RPMI8226 (cell line): ENCODE measurements around the gene CDC14B.
"Not testable (repeated sequence)": the region's sequence is repeated elsewhere in the genome, so short reads cannot be mapped to it uniquely, and the experiment has no call there.

Experiments used
- DNase-seq: peaks from one replicate; pipeline ENCODE4 v3.0.0-alpha.2; 2015

CDC14B gene

DNA sequence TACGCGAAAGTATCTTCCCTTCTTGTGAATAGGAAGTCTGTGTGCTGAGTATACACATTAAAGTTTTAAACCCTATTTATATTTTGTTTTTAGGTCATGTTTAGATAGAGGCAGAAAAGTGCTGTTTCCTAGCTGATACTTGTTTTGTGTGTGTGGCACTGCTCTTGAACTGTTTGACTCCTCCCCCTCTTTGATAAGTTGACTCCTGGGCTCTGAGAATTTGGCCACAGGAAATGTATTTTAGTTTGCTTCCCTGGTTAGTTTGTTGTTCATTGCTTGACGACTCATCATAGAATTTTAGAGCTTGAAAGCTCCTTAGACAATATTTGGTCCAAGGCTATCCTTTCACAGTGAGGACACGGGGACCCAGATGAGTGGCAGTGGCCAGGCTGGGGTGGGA, 2.0 kb upstream of the CDC14B start:
- no peak for DNase-seq

DNA sequence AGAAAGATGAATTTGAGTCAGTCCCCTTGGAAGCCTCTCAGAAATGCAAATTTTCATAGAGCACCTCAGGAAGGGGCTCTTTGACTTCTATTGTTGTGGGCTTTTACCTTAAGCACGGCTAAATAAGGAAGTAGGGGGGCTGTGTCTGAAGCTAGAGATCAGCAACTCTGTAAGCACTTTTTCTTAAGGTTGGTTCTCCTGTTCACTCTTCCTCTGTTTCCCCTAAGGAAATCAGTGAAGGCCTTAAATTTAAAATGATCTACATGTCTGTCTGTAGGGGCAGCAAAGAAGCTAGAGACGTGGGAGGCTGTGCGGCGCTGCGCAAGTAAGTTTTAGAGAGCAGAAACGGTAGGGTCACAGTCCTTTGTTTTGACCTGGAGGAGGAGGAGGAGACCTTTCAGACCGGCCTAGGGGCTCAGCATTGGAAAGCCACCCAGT, 1.2 kb upstream of the CDC14B start:
- no peak for DNase-seq

DNA sequence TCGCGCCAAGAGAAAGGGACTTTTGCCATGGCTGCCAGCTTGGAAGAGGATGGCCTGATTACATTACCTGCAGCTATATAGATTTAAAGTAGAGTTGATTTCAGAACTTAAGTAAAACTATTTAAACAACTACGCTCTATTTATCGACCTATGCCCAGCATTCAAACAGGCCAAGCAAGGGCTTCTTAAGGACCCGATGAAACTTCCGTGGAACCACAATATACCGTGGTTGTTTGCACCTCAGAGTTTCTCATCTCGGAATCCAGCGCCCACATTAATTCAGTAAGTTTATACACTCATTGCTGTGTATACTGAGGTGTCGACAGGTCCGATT, 505 bp upstream of the CDC14B start:
- DNase-seq, result no peak

DNA sequence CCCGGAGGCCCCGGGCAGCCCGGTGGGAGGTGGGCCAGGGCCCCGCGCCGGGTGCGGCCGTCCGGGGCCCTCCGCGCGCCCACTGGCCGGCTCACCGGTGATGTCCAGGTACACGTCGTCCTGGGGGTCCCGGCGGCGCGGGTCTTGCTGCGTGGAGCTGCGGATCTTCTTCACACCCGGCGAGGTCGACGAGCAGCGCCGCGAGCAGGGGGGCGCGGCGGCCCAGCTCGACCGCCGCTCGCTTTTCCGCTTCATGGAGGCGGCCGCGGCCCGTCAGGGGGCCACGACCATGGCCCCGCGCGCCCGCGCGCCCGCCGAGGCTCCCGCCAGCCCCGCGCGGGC, 548 bp downstream of the CDC14B start:
- DNase-seq, result no peak

DNA sequence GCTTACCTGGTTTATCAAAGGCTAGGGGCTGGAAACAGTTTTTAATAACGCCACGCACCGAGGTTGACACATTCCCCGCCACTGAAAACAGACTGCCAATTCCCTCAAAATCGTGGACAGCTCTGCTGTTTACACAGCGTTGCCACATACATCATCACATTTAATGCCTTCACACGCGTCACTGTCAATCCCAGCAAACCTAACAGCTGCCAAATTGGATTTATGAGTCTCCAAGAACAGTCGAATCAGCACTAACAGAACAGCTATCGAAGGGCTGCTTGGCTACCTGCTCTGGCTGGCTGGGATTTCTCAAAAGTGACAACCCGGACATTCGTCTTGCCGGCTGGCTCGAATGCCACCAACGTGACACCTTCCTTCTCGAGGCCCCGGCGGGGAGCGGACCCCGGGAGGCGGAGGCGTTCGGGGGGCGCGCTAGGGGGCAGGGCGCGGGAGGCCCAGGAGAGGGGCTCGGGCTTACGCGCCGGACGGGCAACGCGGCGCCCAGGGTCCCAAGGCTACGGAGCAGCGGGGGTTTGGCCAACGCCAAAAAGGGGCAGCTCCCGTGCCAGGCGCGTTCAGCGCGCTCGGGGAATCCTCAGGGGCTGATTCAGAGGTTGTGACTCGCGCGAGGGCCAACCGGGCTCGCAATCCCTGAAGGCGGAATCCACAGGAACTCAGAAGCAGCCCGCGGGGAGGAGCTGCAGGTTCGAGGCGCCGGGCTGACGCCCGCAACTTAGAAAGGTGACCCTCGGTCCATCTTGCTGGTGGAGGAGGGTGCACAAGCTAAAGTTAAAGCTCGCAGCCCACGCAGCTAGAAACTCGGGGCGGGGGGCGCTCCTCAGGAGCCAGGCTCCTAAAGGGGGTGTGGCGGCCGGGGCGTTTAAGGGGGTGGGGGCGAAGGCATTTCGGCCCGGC, 1.2 kb downstream of the CDC14B start:
- no peak for DNase-seq

DNA sequence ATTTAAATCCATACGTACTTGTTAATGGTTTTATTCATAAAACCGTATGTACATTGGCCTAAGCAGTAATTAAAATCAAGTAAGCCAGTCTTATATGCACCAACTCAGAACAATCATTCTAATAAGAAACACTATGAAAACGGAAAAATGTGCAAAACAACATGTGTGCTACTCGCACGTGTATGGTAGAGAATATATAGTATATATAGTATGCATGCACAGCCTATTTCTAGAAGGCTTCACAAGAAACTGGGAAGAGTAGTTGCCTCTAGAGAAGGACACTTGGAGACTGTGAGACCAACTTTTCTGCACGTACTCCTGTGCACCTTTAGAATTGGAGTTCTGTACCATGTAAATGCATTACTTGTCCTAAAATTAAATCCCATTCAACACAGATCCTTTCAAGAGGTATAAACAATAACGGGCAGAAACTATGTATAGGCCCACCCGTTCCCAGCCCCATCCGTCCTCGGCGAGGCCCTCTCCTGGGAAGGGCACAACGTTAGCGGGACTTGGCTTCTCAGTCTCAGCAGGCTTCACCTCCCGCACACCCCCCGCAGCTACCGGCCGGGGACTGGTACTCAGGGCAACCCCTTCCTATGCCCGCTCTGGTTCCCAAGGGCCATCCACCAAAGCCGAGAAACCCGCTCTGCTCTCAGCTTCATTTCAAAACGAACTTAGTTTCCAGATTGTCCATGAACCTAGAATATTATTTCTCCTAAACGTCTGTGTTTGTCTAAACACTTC, 2.0 kb downstream of the CDC14B start:
- DNase-seq, result no peak

DNA sequence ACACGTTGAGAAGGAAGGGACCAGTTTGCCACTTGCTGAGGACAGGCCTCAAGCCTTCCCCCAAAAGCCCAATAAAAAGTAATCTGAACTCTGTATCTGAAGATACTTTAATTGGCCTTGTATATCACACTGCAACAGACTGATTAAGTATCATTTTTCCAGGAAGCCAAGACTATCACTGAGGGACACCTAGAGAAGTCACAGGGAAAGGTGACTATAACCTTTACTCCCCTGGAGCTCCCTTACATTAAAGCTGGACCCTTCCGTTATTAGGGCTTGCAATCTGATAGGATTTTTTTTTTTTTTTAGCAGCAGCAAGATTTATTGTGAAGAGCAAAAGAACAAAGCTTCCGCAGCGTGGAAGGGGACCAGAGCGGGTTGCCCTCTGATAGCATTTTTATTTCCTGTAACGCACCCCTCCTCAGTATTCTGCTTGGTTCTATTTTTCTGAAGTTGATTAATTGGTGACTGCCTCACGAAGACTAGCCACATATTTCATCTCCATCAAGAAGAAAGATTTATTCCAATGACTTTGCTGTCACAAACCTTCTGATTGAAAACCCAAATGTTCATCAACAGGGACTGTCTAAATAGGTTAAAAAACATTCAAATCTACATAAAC, 2.7 kb downstream of the CDC14B start:
- no peak for DNase-seq

DNA sequence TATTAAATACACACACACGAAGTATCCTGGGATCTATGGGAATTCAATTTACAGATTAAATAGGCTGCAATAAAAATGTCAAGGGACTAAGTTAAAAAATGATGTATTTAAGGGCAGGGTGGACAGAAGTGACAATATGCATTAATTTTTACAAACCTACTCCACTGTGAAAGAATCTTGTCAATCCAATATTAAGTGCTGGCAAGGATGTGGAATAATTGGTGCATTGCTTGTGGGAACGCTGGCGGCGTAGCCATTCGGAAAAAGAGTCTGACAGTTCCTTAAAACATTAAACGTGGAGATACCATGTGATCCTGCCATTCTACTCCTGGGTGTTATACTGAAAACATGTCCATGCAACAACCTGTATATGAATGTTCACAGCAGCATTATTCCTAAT, 4.2 kb downstream of the CDC14B start:
- DNase-seq, result no peak

DNA sequence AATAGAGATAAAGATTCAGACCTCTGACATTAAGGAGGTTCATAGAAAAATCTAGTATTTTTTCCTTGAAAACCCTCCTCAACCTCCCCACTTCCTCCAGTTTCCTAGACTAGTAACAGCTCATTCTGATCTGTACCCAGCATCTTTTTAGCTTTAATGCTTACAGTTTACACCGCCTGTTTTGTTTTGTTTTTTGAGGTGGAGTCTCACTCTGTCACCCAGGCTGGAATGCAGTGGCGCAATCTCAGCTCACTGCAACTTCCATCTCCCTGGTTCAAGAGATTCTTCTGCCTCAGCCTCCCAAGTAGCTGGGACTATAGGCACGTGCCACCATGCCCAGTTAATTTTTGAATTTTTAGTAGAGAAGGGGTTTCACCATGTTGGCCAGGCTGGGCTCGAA, 5.0 kb downstream of the CDC14B start:
- not testable (repeated sequence) for DNase-seq

DNA sequence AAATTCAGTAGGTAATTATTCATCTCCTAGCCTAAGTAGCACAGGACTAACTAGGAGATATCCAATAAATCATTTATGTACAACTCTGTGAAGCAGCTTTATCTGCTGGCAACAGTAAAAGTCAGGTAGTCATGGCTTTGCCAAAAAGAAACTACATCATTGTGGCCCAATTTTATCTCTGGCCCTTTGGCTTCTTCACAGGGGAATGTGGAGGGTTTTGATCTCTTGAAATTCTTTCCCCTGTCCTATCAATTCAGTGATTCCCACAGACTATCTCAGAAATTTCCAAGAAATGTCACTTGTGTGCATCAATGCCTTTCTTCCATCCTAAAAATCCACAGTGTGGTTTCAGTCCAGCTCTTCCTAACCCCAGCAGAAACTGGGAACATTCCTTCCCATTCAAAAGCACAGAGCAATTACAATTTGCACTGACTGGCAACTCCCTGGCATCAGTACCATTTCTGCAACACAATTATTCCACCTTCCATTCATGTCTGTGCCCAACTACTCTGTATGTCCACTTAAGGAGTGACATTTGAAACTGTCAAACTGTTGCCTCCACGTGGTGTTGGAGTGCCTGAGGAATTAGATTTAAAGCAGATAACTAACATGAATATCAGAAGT, 6.6 kb downstream of the CDC14B start:
- DNase-seq, result no peak

DNA sequence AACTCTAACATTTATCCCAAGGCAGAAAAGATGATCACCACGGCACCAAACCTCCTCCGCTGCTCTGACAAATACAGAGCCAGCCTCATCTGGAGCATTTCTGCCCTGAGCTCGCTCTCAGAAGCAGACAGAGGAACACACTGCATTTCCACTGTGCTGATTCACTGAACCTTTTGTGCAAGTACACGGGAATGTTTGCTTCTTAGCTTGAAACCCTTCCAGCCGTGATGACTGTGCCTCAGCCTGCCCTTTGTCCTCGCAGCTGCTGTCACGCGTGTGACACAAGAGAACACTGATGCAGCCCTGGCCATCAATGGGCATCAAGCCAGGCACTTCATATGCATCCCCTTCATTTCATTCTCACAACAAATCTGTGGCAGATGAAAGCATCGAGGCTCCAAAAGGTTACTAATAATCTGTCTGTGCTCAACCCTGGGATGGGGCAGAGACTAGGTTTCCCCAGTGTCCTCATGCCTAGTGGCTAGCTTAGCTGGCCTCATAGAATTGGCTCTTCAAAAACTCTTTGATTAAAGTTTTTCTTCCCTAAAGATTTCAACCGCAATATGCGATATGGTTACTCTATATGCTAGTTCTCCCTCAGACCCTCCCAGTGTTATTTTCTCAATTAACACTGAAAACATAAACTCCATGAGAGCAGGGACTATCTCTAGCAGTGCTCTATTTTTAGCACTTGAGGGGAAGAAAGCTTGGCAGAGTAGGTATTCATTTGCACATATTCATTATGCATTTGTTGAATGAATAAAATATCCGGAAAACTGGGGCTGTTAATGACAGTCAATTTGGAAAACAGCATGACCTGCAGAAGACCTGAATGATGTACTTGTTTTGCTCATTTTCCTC, 7.3 kb downstream of the CDC14B start:
- no peak for DNase-seq

DNA sequence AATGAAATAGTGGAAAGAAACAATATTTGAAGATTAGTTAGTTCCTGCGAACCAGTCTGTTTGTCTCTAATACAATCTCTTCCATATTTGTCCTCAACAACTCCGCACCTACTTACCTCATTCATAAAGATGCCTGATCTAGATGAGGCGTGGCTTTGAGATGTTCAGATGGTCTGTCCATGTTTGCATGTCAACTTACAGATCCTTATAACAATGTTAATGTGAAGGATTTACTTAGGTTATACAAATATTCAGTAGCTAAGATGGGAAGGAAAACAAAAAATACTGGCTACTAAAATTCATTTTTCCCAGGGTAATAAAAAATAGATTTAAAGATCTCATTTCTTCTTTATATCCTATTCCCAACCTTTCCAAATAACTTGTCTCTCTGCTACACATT, 8.3 kb downstream of the CDC14B start:
- DNase-seq, result no peak

DNA sequence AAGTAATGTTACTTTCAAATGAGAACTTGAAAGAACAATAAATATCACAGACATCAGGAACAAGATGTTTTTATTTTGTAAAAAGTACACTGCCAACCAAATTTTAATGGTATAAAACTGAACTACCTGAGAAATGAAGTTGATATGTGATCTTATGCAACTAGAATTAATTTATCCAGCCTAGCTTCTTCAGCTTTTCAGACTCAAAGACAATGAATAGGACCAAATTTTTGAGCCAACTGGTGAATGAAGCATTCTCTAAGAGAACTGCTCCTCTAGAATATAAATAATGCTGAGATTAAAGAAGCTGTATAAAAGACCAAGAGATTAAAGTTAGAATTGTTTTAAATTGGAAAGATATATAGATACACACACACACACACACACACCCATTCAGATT, 9.9 kb downstream of the CDC14B start:
- DNase-seq, result no peak

DNA sequence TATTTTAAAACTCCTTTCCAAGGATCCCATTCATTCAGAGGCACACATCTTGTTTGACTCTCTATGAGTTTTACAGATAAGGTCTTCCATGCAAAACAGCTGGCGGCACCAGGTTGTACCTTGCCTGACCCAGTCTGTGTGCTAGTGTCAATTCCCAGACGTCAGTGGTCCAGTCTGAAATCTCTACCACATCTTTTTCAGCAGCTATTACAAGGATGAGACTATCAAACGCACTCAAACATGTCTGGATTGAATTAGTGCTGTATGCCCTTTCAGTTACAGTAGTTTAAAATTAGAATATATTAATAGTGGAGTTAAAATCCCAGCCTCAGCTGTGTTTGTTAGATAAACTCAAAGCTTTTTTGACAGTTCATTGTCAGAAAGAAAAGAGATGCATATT, 11.7 kb downstream of the CDC14B start:
- no peak for DNase-seq

DNA sequence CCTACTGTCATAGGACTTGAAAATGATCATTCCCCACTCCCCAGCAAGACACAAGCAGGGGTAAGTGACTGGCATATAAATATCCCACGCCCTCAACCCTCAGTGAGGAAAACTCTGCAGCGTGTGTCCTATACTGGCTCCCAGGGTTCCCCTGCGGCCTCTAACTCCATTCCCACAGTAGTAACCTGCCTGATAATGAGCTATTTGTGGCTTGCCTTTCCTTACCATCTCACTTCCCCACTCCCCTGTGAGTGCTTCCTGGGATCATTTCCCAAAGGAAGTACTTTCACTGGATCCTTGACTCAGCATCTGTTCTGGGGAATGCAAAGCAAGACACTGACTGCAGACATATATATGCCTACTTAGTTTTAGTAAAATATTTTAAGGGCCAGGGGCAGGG, 14.3 kb downstream of the CDC14B start:
- DNase-seq, result no peak

DNA sequence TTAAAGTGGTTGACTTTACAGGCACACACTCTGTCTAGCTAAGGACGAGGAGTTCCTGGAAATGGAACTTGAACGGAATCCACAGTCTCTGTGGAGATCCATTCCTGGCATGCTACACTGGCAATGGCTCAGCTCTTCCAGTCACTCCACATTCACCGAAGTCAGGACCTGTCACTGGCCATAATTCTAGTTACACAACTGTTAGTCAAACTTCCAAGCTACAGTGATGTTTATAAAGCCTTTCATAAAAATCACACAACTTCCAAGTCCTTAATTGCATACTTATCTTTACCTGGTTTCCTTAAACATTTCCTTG, 15.7 kb downstream of the CDC14B start:
- DNase-seq, result no peak

DNA sequence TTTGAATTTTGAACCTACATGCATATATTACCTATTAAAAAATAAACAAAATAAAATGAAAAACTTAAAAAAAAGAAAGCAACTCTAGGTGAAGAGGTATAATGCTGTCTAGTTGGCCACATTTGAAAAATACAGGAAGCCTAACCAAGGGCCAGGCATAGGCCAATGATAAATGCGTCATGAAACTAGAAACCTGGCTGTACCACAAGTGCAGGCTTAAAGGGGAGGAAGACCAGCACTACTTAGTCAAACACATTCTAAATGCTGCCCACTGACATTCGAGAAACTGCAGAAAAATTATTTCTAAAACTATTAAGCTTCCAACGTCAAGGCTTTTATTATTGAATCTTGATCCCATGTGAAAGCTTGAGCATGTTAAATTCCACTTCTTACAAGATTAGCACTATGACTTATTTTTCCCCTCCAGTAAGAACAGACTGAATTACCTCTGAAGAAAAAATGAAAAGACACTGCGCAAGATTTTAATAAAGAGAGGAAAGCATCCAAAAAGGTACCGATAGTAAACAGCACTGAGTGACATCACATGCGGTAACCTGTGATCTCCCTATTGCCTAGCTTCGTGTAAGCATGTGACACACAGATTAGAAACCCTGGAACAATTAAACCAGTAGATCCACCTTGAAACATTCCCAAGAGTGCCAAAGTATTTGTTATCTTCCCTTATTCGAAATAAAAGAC, 16.2 kb downstream of the CDC14B start:
- DNase-seq, result no peak

DNA sequence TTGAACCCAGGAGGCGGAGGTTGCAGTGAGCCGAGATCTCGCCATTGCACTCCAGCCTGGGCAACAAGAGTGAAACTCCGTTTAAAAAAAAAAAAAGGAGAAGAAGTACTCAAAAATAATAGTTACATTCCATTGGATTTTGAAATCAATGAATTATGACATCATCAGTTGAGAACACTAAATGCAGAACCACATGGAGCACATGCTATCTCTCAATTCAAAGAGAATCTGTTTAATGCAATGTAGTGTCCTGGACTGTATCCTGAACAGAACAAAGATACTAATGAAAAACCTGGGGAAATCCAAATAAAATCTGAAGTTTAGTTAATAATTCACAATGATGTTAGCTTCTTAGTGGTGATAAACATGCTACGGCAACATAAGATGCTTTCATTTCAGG, 20.3 kb downstream of the CDC14B start:
- DNase-seq, result no peak

DNA sequence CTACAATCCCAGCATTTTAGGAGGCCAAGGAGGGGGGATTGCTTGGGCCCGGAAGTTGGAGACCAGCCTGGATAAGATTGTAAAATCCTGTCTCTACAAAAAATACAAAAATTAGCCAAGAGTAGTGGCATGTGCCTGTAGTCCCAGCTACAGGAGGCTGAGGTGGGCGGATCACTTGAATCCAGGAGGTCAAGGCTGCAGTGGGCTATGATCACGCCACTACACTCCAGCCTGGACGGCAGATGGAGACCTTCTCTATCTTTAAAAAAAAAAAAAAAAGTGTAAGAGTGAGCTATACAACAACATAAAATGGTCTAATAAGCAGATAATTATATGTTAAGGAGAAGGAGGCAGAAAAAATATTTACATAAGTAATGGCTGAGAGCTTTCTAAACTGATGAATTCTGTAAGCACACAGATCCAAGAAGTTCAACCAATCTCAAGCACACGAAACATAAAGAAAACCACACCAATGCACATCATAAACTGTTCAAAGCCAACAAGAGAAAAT, 23.0 kb downstream of the CDC14B start:
- no peak for DNase-seq

DNA sequence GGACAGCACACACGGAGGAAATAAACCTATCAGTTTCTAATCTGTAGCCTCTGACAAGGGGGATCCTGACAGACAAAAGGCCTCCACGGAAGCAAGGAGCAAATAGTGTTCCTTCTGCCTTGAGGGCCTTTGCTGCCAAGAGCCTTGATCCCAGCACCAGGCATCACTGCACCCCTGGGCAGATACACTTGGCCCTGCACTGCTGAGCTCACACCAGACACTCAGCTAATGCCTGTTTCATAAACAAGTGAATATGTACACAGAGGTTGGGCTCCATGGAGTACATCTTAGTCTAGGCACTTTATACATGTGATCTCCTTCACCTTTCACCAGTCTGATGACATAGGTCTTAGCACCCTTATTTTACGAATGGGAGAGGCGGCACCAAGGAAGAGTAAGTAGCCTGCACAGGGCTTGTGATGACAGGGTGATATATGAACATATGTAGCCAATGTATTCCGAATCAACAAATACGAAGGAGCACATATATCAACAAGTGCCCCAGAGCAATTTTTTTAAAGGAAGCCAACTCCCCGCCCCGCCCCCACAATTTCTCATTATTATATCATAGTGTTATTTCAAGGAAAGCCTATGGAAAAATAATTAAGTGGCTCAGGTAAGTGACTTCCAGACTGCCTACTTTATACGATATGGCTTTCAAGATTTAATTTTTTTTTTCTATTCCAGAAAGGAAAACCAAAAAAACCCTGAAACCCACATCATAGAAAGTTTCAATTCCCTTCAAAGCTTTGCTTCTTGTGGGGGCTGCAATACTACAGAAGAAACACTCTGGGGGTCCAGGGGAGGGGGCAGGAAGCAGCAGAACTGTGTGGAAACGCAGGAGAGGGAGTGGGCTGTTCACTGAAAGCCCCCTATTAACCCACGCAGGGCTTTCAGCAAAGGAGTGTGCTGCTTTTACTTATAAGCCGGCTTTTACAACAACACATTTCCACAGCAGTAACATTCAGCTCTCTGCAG, 32.0 kb downstream of the CDC14B start:
- no peak for DNase-seq

DNA sequence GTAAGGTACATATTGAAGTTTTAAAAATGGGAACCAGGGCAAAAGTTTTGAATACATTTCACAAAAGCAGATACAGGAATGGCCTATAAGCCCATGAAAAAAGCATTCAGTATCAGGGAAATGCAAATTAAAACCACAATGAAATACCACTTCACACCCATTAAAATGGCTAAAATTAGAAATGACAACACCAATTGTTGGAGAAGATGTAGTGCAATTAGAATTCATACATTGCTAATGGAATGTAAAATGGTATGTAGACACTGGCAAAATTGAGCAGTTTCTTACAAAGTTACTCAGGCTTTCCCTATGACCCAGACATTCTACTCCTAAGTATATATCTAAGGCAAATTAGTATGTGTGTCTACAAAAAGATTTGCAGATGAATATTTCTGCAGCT, 34.2 kb downstream of the CDC14B start:
- DNase-seq, result no peak
